GM12878 (cell line): ENCODE results near the gene TOMM40L. TPM values are rescaled to one million over a fixed set of nuclear protein-coding genes. Genes with fewer than 3 reads are reported as not detected.

Source experiments
- ATF7 ChIP-seq: fragments of 450-650 bp; IDR thresholded peaks from 2 replicates; pipeline ENCODE4 v1.6.1; 2016; ENCODE audit warnings: low read depth, mild to moderate bottlenecking
- BCLAF1 ChIP-seq: fragments of 450-650 bp; IDR thresholded peaks from 2 replicates; pipeline ENCODE4 v1.6.1; 2017; ENCODE audit warnings: antibody characterized with exemption, mild to moderate bottlenecking, moderate library complexity
- CEBPZ ChIP-seq: fragments of 150-350 bp; IDR thresholded peaks from 2 replicates; pipeline ENCODE4 v1.6.1; 2016; ENCODE audit warnings: low read depth, low read length
- CREB1 ChIP-seq: IDR thresholded peaks from 2 replicates; pipeline ENCODE4 v1.6.1; 2012; ENCODE audit warnings: low read depth, mild to moderate bottlenecking, inconsistent platforms
- IKZF2 ChIP-seq, 2 experiments: fragments of 450-650 bp; IDR thresholded peaks; 2 replicates each; pipeline ENCODE4 v1.6.1; 2017; ENCODE audit warnings: mild to moderate bottlenecking in 2 of 2, moderate library complexity in 2 of 2
- NKRF ChIP-seq: fragments of 450-650 bp; conservative IDR thresholded peaks from 2 replicates; pipeline ENCODE4 v1.6.1; 2017; ENCODE audit warnings: mild to moderate bottlenecking, moderate library complexity
- NR2C2 ChIP-seq: IDR thresholded peaks from 2 replicates; pipeline ENCODE4 v1.6.1; 2011; ENCODE audit warnings: borderline replicate concordance, low read depth; ENCODE audit not compliant: control insufficient read depth, insufficient read length
- SMAD5 ChIP-seq: IDR thresholded peaks from 2 replicates; pipeline ENCODE4 v1.6.1; 2016; ENCODE audit warnings: antibody characterized with exemption, low read depth
- TAF1 ChIP-seq: IDR thresholded peaks from 2 replicates; pipeline ENCODE4 v1.6.1; 2011; ENCODE audit warnings: mild to moderate bottlenecking, low read depth, low read length, borderline replicate concordance
- TCF3 ChIP-seq: IDR thresholded peaks from 2 replicates; pipeline ENCODE4 v1.6.1; 2012; ENCODE audit warnings: low read depth, mild to moderate bottlenecking, low read length, borderline replicate concordance; ENCODE audit not compliant: insufficient read depth
- ZBED1 ChIP-seq: IDR thresholded peaks from 2 replicates; pipeline ENCODE4 v1.6.1; 2016; ENCODE audit warnings: borderline replicate concordance
- ZBTB4 ChIP-seq: fragments of 450-650 bp; formaldehyde crosslinking; IDR thresholded peaks from 2 replicates; pipeline ENCODE4 v1.4.0; 2022; ENCODE audit warnings: mild to moderate bottlenecking, moderate library complexity
- polyA plus RNA-seq, 11 experiments: library from polyadenylated mRNA; depleted of rRNA in 4 of 11; unstranded in 6 of 11; stranded (reverse) in 5 of 11; fragments of >200 nt; fragmentation: Nextera tagmentation in 4 of 11; fragmentation: Illumina TruSeq in 1 of 11; extraction: Ambion mirVana in 4 of 11; extraction: Trizol in 1 of 11; gene quantifications; 1 replicate in 1 of 11; 2 replicates in 10 of 11; pipeline versions ENCODE4 v1.2.1 to v1.2.3, GENCODE V29; 2011 to 2016; ENCODE audit warnings: inconsistent platforms in 2 of 11, missing spikeins in 2 of 11, low read depth in 1 of 11
- total RNA-seq, 4 experiments: library from RNA; depleted of rRNA in 3 of 4; stranded (reverse); fragments of >200 nt in 3 of 4; fragmentation: Illumina TruSeq in 1 of 4; extraction: Trizol in 1 of 4; gene quantifications; 2 replicates each; pipeline versions ENCODE4 v1.2.1 to v1.2.3, GENCODE V29; 2013 to 2021

TOMM40L gene
- total and polyA plus RNA-seq, 10 of the 15 experiments (the other 5 are each of a cell fraction or from before 2014, with no cell fraction given) = 5.9 to 21.6 (median 15.7) TPM

- TF ChIP-seq CEBPZ (no peak), ZBTB4 (CRISPR knock-in tag) (no peak), SMAD5 (peak; percentile 39; the same call in 1 of the 2 replicates), ZBED1 (no peak; the same call in 1 of the 2 replicates), TAF1 (peak; percentile 89; the same call in 1 of the 2 replicates), BCLAF1 (no peak), NKRF (no peak; the same call in 1 of the 2 replicates), NR2C2 (no peak), CREB1 (peak; percentile 83), ATF7 (peak; percentile 59; the same call in 1 of the 2 replicates), TCF3 (no peak), IKZF2 (IDR thresholded peaks at IDR 0.05) (no peak; a peak in 1 of 4 replicates)
Measured at GRCh38 chr1:161177112-161177935, 48.5 kb upstream of the TOMM40L start, which contains the start of gene B4GALT3 (continued).
